GM23338 (cell line): ENCODE results near the gene SPATA31C1. TPM values are rescaled to one million over a fixed set of nuclear protein-coding genes. Genes with fewer than 3 reads are reported as not detected.
"Not testable (repeated sequence)": the region's sequence is repeated elsewhere in the genome, so short reads cannot be mapped to it uniquely, and the experiment has no call there.

Experiments
- ATAC-seq: fragments of 200-7000 bp; cut with Tn5 transposase; 3 replicates; pipeline ENCODE4 v1.9.1; 2020
- DNase-seq: peaks from one replicate; pipeline ENCODE4 v3.0.0-alpha.2; 2015; ENCODE audit warnings: low spot score
- H2AFZ ChIP-seq: fragments of 200-600 bp; sonication (generic); 2 replicates; pipeline ENCODE4 v1.8.0; 2016; ENCODE audit warnings: antibody characterized with exemption, mild to moderate bottlenecking, moderate library complexity
- H3F3A ChIP-seq: fragments of 200-600 bp; sonication (generic); replicated peaks from 2 replicates; pipeline ENCODE4 v1.8.0; 2017; ENCODE audit warnings: antibody characterized with exemption, mixed run types, low read depth
- H3K27ac ChIP-seq: fragments of 200-600 bp; sonication (generic); 2 replicates; pipeline ENCODE4 v1.6.1; 2016; ENCODE audit warnings: low read depth
- H3K27me3 ChIP-seq: fragments of 200-600 bp; sonication (generic); 2 replicates; pipeline ENCODE4 v1.8.0; 2016; ENCODE audit warnings: mild to moderate bottlenecking, mixed run types, moderate library complexity; ENCODE audit not compliant: insufficient read depth
- H3K36me3 ChIP-seq: fragments of 200-600 bp; sonication (generic); 2 replicates; pipeline ENCODE4 v1.8.0; 2016; ENCODE audit warnings: mild to moderate bottlenecking; ENCODE audit not compliant: insufficient read depth
- H3K4me1 ChIP-seq: fragments of 200-600 bp; sonication (generic); 2 replicates; pipeline ENCODE4 v1.8.0; 2016; ENCODE audit warnings: mild to moderate bottlenecking, moderate library complexity; ENCODE audit not compliant: insufficient read depth
- H3K4me2 ChIP-seq: fragments of 200-600 bp; sonication (generic); 2 replicates; pipeline ENCODE4 v1.7.1; 2017; ENCODE audit warnings: mixed run types
- H3K4me3 ChIP-seq: fragments of 200-600 bp; sonication (generic); 2 replicates; pipeline ENCODE4 v1.6.1; 2016; ENCODE audit warnings: mixed run types
- H3K79me2 ChIP-seq: fragments of 200-600 bp; sonication (generic); replicated peaks from 2 replicates; pipeline ENCODE4 v1.8.0; 2017; ENCODE audit warnings: mild to moderate bottlenecking; ENCODE audit not compliant: insufficient read depth
- H3K9me2 ChIP-seq: fragments of 200-600 bp; sonication (generic); 2 replicates; pipeline ENCODE4 v1.8.0; 2017; ENCODE audit not compliant: insufficient read depth
- H4K20me1 ChIP-seq: fragments of 200-600 bp; sonication (generic); replicated peaks from 2 replicates; pipeline ENCODE4 v1.8.0; 2017; ENCODE audit warnings: mild to moderate bottlenecking; ENCODE audit not compliant: insufficient read depth
- H3K27ac Mint-ChIP-seq: 2 replicates; pipeline ENCODE4 v1.8.0; 2020; ENCODE audit warnings: inconsistent platforms, mild to moderate bottlenecking, moderate library complexity, mixed read lengths
- H3K27me3 Mint-ChIP-seq: 3 replicates; pipeline ENCODE4 v1.8.0; 2022; ENCODE audit warnings: low read depth, mild to moderate bottlenecking, moderate library complexity, mixed read lengths, inconsistent platforms; ENCODE audit not compliant: insufficient read depth, poor library complexity
- H3K36me3 Mint-ChIP-seq: 3 replicates; pipeline ENCODE4 v1.8.0; 2021; ENCODE audit warnings: low read depth, mild to moderate bottlenecking, inconsistent platforms, moderate library complexity, mixed read lengths
- H3K4me1 Mint-ChIP-seq: 3 replicates; pipeline ENCODE4 v1.8.0; 2020; ENCODE audit warnings: mild to moderate bottlenecking, inconsistent platforms, mixed read lengths
- H3K4me3 Mint-ChIP-seq: 3 replicates; pipeline ENCODE4 v1.8.0; 2021; ENCODE audit warnings: moderate library complexity, mild to moderate bottlenecking, inconsistent platforms, mixed read lengths
- H3K9me3 Mint-ChIP-seq: 3 replicates; pipeline ENCODE4 v1.8.0; 2020; ENCODE audit warnings: moderate library complexity, mild to moderate bottlenecking, inconsistent platforms, mixed read lengths
- polyA plus RNA-seq: library from polyadenylated mRNA; unstranded; fragments of >200 nt; fragmentation: Nextera tagmentation; extraction: Ambion mirVana; gene quantifications from 2 replicates; pipeline ENCODE4 v1.2.1, GENCODE V29; 2016
- total RNA-seq: library from RNA; depleted of rRNA; stranded (reverse); fragments of >200 nt; shearing (Covaris generic); gene quantifications from 2 replicates; pipeline ENCODE4 v1.2.3, GENCODE V29; 2014

Gene SPATA31C1
- total and polyA plus RNA-seq, 2 experiments from 2014 or later, result not detected

DNA sequence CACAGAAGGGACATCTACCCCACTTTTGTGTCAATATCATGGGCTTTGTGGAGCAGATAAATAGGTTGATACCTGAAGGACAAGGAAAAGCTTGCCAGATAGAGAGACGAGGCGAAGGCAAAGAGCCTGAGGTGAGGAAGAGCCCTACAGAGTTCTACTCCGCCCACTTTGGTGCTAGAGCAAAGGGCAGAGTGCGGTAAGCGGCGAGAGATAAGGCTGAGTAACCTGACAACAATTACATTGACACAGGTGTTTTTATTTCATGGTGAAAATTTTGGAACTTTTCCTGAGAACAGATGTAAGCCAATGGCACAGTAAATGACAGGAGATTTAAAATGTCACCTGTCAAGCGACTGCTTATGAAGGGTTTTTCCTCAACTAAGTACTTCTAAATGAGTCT lies 16.7 kb downstream of the SPATA31C1 start:
- H2AFZ ChIP-seq, H3K27ac ChIP-seq, H3K4me1 Mint-ChIP-seq, H3K79me2 ChIP-seq, H3K36me3 Mint-ChIP-seq, H4K20me1 ChIP-seq, H3F3A ChIP-seq, ATAC-seq, H3K9me2 ChIP-seq, H3K36me3 ChIP-seq, H3K9me3 Mint-ChIP-seq, H3K4me2 ChIP-seq, H3K4me3 Mint-ChIP-seq, H3K27ac Mint-ChIP-seq, H3K4me1 ChIP-seq, H3K27me3 Mint-ChIP-seq, H3K4me3 ChIP-seq, DNase-seq, H3K27me3 ChIP-seq: not testable (repeated sequence)

DNA sequence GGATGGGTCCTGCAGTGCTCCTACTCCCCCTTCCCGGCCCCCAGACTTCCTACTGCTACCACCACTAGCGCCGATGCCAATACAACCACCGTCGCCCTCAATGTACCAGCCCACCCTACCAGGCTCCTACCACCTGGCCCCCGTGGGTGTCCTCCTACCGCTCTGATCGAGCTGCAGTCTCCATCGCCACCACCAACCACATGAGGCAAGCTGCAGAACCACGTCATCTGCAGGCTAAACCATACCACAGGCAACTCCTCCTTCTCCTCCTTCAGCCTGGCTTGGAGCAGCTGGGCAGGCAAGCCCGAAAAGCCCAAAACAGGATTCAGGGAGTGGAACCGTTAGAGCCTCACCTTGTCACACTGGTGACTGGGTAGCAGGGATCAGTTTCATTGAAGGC lies 19.6 kb downstream of the SPATA31C1 start:
- H3K9me2 ChIP-seq, H3K4me1 ChIP-seq, H3K27me3 ChIP-seq, H3K36me3 ChIP-seq, DNase-seq, ATAC-seq, H3F3A ChIP-seq, H4K20me1 ChIP-seq, H3K27ac Mint-ChIP-seq, H3K9me3 Mint-ChIP-seq, H2AFZ ChIP-seq, H3K36me3 Mint-ChIP-seq, H3K4me3 ChIP-seq, H3K4me2 ChIP-seq, H3K27me3 Mint-ChIP-seq, H3K4me3 Mint-ChIP-seq, H3K4me1 Mint-ChIP-seq, H3K27ac ChIP-seq, H3K79me2 ChIP-seq: not testable (repeated sequence)

DNA sequence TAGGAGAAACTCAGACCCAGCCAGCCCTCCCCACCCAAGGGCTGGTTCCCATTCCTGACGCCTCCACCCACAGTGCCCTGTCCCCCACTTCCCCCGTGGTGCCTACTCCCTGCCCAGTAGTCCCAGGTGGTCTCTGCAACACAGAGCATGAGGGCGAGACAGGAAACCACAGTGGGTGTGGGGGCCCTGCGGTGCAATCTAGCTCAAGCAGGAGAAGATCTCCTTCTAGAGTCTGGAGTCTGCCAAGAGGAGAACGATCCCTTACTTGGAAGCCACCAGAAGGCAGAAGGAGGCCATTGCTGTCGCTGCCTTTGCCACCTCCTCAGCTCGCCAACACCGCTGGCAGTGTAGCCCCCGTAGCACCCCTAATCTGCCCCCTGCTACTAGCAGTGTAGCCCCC lies 20.2 kb downstream of the SPATA31C1 start:
- not testable (repeated sequence) for H3F3A ChIP-seq, H3K27me3 ChIP-seq, ATAC-seq, H4K20me1 ChIP-seq, H3K27me3 Mint-ChIP-seq, DNase-seq, H3K36me3 Mint-ChIP-seq, H3K4me1 ChIP-seq, H3K4me1 Mint-ChIP-seq, H3K27ac ChIP-seq, H3K79me2 ChIP-seq, H3K9me3 Mint-ChIP-seq, H3K9me2 ChIP-seq, H3K4me2 ChIP-seq, H3K4me3 ChIP-seq, H2AFZ ChIP-seq, H3K36me3 ChIP-seq, H3K4me3 Mint-ChIP-seq, H3K27ac Mint-ChIP-seq

DNA sequence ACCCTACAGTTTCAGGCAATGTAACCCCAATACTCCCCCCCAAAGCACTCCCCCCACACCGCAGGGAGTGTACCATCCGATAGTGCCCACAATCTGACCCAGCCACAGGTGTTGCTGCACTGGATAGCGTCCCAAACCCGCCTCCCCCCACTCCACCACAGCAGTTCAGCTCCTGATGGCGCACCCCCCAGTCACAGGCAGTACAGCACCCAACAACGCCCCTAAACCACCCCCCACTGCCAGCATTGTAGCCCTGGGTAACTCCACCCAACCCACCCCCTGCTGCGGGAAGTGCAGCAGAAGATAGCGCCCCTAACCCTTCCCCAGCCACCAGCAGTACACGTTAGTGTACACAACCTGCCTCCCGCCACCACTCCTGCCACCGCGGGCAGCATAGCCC lies 20.6 kb downstream of the SPATA31C1 start:
- not testable (repeated sequence) for H3K9me2 ChIP-seq, H2AFZ ChIP-seq, H3K27ac Mint-ChIP-seq, DNase-seq, H3K27ac ChIP-seq, H3K27me3 ChIP-seq, H3K79me2 ChIP-seq, H3K27me3 Mint-ChIP-seq, H3K9me3 Mint-ChIP-seq, H3K4me1 Mint-ChIP-seq, H3K4me2 ChIP-seq, H3K4me1 ChIP-seq, ATAC-seq, H3K4me3 Mint-ChIP-seq, H3F3A ChIP-seq, H3K36me3 Mint-ChIP-seq, H4K20me1 ChIP-seq, H3K36me3 ChIP-seq, H3K4me3 ChIP-seq

GRCh38 chr9:87939096-87939495 lies 21.3 kb downstream of the SPATA31C1 start:
- not testable (repeated sequence) for H3F3A ChIP-seq, H4K20me1 ChIP-seq, H3K36me3 Mint-ChIP-seq, H3K79me2 ChIP-seq, H3K4me3 Mint-ChIP-seq, H3K36me3 ChIP-seq, H3K4me1 Mint-ChIP-seq, ATAC-seq, H3K27ac Mint-ChIP-seq, H2AFZ ChIP-seq, H3K27me3 Mint-ChIP-seq, H3K4me2 ChIP-seq, H3K9me2 ChIP-seq, DNase-seq, H3K27me3 ChIP-seq, H3K9me3 Mint-ChIP-seq, H3K27ac ChIP-seq, H3K4me1 ChIP-seq, H3K4me3 ChIP-seq
